Tibial artery (tissue), 4 donors: ENCODE measurements around the gene CRACDL.
A peak's percentile ranks its signal among the peaks of the same experiment; 100 is the strongest.

ENCODE experiments used
- DNase-seq, 2 donors: peaks; one replicate each; pipeline ENCODE4 v3.0.0-alpha.2; 2019
- H3K27ac ChIP-seq, 2 donors: fragments of 200-600 bp; sonication (generic) in 1 of 2; 1 replicate in 1 of 2; 2 replicates in 1 of 2; pipeline ENCODE4 v1.5.1; 2018 to 2019; ENCODE audit warnings: mild to moderate bottlenecking in 1 of 2
- H3K27me3 ChIP-seq, 2 donors: fragments of 200-600 bp; sonication (generic) in 1 of 2; one replicate each; pipeline versions ENCODE4 v1.5.1 to v1.6.0; 2016 to 2019
- H3K36me3 ChIP-seq, 3 donors: fragments of 200-600 bp; sonication (generic) in 2 of 3; one replicate each; pipeline ENCODE4 v1.5.1; 2016 to 2019; ENCODE audit warnings: mild to moderate bottlenecking in 2 of 3
- H3K4me1 ChIP-seq, 4 donors: fragments of 200-600 bp; sonication (generic) in 2 of 4; 1 replicate in 3 of 4; 2 replicates in 1 of 4; pipeline ENCODE4 v1.5.1; 2016 to 2019
- H3K4me3 ChIP-seq, 2 donors: fragments of 200-600 bp; sonication (generic) in 1 of 2; 1 replicate in 1 of 2; 2 replicates in 1 of 2; pipeline ENCODE4 v1.5.1; 2018 to 2019; ENCODE audit warnings: mild to moderate bottlenecking in 2 of 2
- H3K9me3 ChIP-seq, 3 donors: fragments of 200-600 bp; sonication (generic) in 1 of 3; one replicate each; pipeline ENCODE4 v1.5.1; 2016 to 2019
- intact Hi-C: fragments of 100-400 bp; cut with DNase I; formaldehyde crosslinking; loops from one replicate; pipeline ENCODE4 v1.15.0; 2023; ENCODE audit warnings: low total_unique reads
- TF ChIP-seq, protein P1 (sequence below), 2 experiments: fragments of 200-600 bp in 1 of 2; fragments of 450-650 bp in 1 of 2; IDR thresholded peaks; one replicate each; pipeline ENCODE4 v1.5.1; 2017 to 2019; ENCODE audit warnings: antibody characterized with exemption in 2 of 2, mild to moderate bottlenecking in 1 of 2, moderate library complexity in 1 of 2

CRACDL gene

GRCh38 chr2:98914713-98915580, 21.1 kb downstream of the CRACDL start:
- peak in 1 of 2 donors; percentile 51 for DNase-seq
- Histone ChIP-seq H3K27me3 (peaks cover 0 to 11% of the 10 kb centered on the region in 2 donors), H3K4me3 (no peak overlapping the region), H3K36me3 (no peaks in the 10 kb centered on the region), H3K27ac (no peak overlapping the region), H3K4me1 (peaks cover 0 to 10% (median 4%) of the 10 kb centered on the region in 4 donors), H3K9me3 (no peaks in the 10 kb centered on the region)
- intact Hi-C loops: no loop called here
- TF ChIP-seq, protein P1, sequence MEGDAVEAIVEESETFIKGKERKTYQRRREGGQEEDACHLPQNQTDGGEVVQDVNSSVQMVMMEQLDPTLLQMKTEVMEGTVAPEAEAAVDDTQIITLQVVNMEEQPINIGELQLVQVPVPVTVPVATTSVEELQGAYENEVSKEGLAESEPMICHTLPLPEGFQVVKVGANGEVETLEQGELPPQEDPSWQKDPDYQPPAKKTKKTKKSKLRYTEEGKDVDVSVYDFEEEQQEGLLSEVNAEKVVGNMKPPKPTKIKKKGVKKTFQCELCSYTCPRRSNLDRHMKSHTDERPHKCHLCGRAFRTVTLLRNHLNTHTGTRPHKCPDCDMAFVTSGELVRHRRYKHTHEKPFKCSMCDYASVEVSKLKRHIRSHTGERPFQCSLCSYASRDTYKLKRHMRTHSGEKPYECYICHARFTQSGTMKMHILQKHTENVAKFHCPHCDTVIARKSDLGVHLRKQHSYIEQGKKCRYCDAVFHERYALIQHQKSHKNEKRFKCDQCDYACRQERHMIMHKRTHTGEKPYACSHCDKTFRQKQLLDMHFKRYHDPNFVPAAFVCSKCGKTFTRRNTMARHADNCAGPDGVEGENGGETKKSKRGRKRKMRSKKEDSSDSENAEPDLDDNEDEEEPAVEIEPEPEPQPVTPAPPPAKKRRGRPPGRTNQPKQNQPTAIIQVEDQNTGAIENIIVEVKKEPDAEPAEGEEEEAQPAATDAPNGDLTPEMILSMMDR (IDR thresholded peaks at IDR 0.05): no peak

DNA sequence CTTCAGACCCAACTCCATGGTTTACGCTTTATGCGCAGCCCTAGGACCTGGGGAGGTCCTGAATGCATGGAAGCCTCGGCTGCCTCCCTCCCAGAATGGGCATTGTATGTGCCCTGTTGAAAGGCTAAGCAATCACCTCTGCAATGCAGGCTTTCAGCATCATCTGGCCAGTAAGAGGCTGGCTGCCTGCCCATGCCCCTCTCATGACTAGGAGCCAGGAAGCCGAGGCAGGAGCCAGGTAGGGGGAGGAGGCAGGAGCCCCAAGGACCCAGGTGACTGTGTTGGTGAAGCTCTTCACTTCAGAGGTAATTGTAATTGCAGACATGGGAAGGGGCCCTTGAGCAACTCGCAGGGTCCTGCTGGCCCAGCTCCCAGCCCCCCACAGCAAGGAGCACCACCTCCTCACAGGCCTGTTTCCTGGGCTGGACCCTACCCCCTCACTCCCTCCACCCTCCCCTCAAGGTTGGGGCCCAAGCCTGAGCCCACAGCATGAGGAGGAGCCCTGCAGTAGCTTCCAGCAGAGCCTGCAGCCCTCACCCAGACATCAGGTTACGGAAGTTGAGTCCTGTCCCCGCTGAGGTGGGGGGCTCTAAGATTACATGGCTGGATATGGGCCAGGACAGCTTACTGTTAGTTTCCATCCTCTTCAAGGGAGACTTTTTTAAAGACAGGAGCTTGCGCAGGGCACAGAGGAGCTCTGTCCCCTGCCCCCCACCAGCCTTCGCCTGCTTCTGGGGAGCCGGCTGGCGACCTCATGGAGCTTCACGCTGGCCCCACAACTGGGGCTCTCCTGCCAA, 21.9 kb downstream of the CRACDL start:
- H3K27me3 ChIP-seq: peaks cover 0 to 11% of the 10 kb centered on the region in 2 donors
- H3K27ac ChIP-seq: no peak overlapping the region
- H3K4me3 ChIP-seq: no peak overlapping the region
- DNase-seq: peak in 1 of 2 donors; percentile 56
- H3K36me3 ChIP-seq: no peaks in the 10 kb centered on the region
- no peaks in the 10 kb centered on the region for H3K9me3 ChIP-seq
- TF ChIP-seq, protein P1 (IDR thresholded peaks at IDR 0.05): no peak
- peaks cover 0 to 19% (median 10%) of the 10 kb centered on the region in 4 donors for H3K4me1 ChIP-seq
- intact Hi-C loops: no loop called here

DNA sequence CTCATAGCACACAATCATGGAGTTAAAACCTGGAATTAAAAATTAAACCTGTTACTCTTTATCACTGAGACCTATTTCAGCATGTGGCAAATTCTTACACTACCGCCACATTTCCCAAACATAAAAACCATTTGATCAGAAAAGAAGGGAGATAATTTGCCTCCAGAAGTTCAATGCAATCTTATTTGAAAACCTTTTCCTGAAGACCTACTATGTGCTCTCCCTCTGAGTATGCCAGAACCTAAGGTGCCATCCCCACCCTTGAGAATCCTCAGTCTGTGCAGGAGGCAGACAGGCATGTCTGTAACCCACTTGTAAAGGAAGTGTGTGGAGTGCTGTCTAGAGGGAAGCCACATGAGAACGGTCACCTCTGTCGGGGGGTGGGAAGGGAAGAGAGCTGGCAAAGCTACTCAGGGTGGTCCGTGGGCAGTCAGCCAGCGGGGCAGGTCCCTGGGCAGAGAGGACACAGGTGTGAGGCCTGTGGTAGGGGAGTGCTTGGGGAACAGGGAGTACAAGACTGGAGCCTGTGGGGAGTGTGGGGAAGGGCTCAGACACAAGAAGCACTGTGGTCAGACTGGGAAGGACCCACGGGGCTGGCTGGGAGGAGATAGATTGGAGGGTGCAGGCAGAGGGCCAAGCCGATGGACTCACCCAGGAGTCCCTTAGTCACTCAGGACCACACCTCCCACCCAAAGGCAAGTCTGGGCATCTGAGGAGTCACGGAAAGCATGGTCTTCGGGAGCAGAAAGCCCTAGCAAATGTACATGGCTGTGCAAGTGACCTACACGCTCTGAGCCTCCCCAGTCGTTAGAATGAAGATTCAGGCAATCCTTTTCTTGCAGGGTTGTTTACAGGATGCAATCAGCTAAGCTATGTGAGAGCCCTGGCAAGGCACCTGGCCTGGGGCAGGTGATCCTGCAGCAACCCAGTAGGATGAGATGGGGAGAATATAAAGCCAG, 22.8 kb downstream of the CRACDL start:
- TF ChIP-seq, protein P1 (IDR thresholded peaks at IDR 0.05): no peak
- Histone ChIP-seq H3K27ac (no peak overlapping the region), H3K4me3 (no peak overlapping the region), H3K36me3 (no peaks in the 10 kb centered on the region), H3K4me1 (peaks cover 0 to 27% (median 15%) of the 10 kb centered on the region in 4 donors), H3K27me3 (peaks cover 0 to 11% of the 10 kb centered on the region in 2 donors), H3K9me3 (no peaks in the 10 kb centered on the region)
- intact Hi-C loops: no loop called here
- DNase-seq: peak in 1 of 2 donors; percentile 60

DNA sequence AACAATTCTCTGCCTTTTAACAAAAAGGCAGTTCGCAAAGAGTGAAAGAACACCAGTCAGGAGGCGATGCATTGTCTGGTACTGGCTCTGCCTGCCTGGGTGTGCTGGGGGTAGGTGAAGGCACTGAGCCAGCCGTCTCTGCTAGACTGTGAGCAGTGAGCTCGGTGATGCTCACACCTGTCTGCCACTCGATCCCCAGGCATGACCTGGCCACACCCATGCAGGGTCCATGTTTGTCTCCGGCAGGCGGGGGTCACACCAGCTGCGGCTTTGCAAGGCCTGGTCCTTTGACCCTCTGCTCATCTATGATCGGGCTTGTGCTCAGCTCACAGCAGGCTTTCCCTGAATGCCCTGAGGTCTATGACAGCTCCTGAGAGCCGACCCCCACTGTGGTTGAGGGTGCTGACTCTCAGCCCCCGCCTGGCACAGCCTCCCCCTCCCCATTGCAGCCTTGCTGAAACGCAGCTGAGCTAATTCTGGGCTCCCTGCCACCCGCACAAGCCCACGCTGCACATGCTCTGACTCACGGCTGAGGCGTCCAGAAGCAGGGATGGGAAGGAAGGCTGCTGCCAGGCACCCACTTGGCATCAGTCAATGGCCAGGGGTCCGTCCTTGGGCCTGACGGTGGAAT, 23.7 kb downstream of the CRACDL start:
- Histone ChIP-seq H3K27me3 (peaks cover 0 to 11% of the 10 kb centered on the region in 2 donors), H3K27ac (no peak overlapping the region), H3K36me3 (no peaks in the 10 kb centered on the region), H3K4me3 (no peak overlapping the region), H3K9me3 (no peaks in the 10 kb centered on the region), H3K4me1 (peaks cover 0 to 28% (median 15%) of the 10 kb centered on the region in 4 donors)
- peak in 1 of 2 donors; percentile 62 for DNase-seq
- intact Hi-C loops: no loop called here
- TF ChIP-seq, protein P1 (IDR thresholded peaks at IDR 0.05): no peak
